VCaP (cell line): Measurements from ENCODE around the gene NR1I3.

ENCODE experiments used
- H3K27ac ChIP-seq: fragments of 450-650 bp; 2 replicates; pipeline ENCODE4 v1.5.1; 2017
- TF ChIP-seq, protein P1 (sequence below): fragments of 450-650 bp; conservative IDR thresholded peaks from 2 replicates; pipeline ENCODE4 v1.5.1; 2017; ENCODE audit warnings: mild to moderate bottlenecking, moderate library complexity

The NR1I3 gene

GRCh38 chr1:161215076-161215475 lies 22.9 kb downstream of the NR1I3 start, which contains the start of gene FCER1G:
Gene FCER1G, plus strand, starts transcription at chr1:161215295. Its CDS starts 27 bp downstream, at chr1:161215322.
- TF ChIP-seq, protein P1, sequence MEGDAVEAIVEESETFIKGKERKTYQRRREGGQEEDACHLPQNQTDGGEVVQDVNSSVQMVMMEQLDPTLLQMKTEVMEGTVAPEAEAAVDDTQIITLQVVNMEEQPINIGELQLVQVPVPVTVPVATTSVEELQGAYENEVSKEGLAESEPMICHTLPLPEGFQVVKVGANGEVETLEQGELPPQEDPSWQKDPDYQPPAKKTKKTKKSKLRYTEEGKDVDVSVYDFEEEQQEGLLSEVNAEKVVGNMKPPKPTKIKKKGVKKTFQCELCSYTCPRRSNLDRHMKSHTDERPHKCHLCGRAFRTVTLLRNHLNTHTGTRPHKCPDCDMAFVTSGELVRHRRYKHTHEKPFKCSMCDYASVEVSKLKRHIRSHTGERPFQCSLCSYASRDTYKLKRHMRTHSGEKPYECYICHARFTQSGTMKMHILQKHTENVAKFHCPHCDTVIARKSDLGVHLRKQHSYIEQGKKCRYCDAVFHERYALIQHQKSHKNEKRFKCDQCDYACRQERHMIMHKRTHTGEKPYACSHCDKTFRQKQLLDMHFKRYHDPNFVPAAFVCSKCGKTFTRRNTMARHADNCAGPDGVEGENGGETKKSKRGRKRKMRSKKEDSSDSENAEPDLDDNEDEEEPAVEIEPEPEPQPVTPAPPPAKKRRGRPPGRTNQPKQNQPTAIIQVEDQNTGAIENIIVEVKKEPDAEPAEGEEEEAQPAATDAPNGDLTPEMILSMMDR, result no peak
- no peak within 1 kb of the TSS for H3K27ac ChIP-seq

DNA sequence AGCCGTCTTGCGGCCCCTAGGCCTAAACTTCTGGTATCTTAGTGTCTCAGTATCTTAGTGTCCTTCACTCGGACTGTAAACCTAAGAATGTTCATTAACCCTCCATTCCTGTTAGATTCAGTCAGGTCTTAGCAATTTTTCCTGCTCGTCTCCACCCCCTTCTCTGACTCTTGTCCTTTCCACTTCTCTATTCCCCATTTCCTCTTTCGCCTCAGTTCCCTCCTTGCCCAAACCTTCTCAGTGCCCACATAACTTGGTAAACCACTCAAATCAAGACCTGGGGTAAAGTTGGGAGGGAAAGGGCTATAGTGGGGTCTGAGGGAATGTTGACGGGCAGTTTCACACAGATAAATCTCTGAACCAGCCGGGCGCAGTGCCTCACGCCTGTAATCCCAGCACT lies 23.6 kb downstream of the NR1I3 start:
- H3K27ac ChIP-seq, result no peak overlapping the region
- TF ChIP-seq, protein P1, result no peak

GRCh38 chr1:161209790-161210409 lies 28.1 kb downstream of the NR1I3 start:
- TF ChIP-seq, protein P1, result peak; percentile 93
- H3K27ac ChIP-seq, result no peak overlapping the region

DNA sequence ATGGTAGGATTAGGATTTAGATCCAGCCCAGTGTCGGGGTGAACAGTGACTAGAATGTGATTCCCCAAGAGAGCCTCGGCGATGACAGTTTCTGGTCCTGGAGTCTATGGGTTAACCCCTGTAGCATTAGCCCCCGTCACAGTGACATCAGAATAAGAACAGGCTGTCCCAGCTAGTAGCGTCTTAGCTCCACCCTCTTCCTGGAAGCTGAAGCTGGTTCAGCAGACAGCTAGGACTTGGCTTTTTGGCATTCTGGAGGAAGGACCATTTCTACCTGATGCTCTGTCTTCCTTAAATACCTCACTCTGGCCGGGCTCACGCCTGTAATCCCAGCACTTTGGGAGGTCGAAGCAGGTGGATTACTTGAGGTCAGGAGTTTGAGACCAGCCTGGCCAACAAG lies 30.8 kb downstream of the NR1I3 start:
- H3K27ac ChIP-seq, result no peak overlapping the region
- TF ChIP-seq, protein P1, result no peak

GRCh38 chr1:161206411-161207140 lies 31.4 kb downstream of the NR1I3 start:
- TF ChIP-seq, protein P1, result no peak
- no peak overlapping the region for H3K27ac ChIP-seq

GRCh38 chr1:161201836-161202712 lies 35.9 kb downstream of the NR1I3 start, which contains the start of gene NDUFS2:
Gene NDUFS2, plus strand, starts transcription at chr1:161202367. Its CDS starts 19 bp downstream, at chr1:161202386.
- H3K27ac ChIP-seq, result peak within 1 kb of the TSS; percentile 92
- TF ChIP-seq, protein P1, result peak; percentile 42
